Activated CD4-positive, CD25-positive, alpha-beta regulatory T cell treated with anti-CD3 and anti-CD28 coated beads, Interleukin-2, amount 50 U/mL, for 72 hours (primary cell): ENCODE data around the gene SERAC1.

Experiments
- DNase-seq: peaks from one replicate; pipeline ENCODE4 v3.0.0; 2021

The SERAC1 gene

DNA sequence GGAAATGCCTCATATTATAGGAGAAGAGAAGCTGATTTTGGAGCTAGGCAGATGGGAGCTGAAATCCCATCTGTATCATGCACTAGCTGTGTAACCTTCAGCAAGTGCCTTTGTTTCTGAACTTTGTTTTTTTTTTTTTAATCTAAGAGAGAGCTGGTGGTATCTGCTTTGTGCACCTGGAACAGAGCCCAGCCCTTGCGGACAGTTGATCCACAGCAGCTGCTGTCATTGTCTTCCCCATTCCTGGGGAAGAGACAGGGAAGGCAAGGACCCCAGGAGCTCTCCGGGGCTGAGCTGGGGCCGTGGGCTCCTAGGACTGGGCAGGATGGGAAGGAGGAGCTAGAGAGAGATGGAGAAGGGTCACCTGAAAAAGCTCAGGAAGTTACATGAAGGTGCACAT is 94.3 kb downstream of the SERAC1 start:
- no peak for DNase-seq

DNA sequence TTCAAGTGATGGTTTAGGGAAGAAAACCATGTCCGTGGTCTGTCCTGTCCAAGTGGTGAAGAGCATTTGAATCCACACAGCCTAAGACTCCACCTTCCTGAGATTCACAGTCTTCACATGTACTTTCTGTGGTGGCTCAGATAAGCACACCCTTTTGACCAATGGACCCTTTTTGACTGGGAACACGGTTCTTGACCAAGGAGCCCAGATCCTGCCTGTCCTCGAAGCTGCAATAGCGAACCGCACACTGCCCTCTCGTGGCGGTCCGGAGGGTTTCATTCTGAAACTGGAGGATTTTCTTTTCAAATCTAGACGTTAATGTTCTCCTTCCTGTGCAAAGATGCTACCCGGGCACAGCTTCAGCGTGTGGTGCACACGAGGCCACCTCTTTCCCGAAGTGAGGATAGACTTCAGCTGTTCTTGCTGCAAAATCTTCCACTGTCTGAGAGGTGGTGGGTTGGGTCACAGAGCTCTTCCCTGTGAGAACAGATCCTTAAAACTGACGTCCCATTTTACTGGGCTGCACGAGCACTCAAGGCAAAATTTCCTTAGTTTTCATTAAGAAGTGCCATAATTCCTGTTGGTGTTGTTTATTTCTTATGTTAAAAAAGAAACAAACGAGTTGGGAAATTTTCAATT is 95.9 kb downstream of the SERAC1 start:
- DNase-seq = peak; percentile 69

DNA sequence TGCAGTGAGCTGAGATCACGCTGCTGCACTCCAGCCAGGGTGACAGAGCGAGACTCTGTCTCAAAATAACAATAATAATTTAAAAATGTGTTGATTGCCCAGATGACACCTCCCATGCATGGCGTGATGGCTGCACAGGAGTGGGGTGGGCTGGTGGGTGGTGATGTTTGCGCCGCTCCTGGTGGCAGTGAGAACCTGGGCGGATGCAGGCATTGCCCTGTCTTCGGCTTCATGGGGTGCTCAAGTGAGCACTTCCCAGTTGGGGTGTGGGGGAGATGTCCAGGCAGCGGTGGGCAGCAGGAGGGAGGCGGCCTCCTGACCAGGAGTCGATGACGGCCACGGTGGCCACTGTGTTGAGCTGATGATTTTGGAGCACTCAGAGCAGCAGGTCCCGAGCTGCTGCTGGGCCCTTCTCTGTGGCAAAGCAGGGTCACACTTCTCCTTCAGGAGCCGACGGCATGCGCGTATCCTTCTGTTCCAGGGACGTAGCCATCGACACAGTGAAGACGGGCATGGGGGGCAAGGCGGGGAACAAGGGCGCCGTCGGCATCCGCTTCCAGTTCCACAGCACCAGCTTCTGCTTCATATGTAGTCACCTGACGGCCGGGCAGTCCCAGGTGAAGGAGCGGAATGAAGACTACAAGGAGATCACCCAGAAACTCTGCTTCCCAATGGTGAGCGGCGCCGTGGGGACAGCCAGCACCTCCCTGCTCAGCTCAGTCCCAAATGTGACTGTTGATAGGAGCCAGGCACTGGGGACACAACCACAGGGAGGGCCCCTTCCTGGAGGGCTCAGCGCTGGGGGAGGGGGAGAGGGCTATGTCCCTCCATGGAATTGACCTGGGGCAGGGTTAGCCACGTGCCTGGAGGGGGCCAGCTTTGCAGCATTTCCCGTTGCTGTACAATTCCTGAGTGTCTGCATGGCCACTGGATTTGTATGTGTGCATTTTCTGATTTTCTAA is 96.7 kb downstream of the SERAC1 start:
- no peak for DNase-seq

DNA sequence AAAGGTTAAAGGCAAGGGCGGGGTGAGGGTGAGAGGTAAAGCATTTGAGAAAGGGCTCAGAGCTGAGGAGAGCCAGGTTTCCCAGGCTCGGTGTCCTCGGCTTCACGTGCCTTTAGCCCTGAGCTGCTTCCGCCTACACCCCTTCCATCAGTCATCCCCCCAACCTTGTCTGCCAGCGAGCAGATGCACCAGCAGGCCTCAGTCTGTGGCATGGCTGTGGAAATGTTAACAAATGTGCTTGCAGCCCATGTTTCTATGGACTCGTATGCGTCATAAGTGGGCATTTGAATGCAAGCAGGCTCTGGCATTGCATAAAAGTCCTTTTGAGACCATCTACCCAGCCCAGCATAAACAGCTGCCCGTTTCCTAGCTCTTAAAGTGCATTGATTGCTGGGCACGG is 97.5 kb downstream of the SERAC1 start:
- no peak for DNase-seq

DNA sequence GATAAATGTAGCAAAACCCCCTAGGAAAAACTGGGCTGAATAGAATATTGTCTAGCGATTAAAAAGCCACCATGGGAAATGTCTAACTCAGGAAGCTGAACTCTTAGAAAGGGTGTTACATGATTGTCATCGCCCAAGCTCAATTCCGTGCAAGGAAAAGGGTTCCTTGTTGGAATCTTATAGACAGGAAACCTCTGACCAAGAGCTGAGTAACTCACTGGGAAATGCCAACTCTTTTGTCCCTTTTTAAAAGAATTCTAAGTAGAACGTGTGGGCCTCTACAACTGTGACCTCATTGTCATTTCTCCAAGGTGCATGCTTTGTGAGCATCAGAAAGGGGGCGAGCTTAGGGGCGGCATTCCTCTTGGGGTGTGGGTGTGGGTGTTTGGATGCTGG is 98.3 kb downstream of the SERAC1 start:
- DNase-seq = no peak

DNA sequence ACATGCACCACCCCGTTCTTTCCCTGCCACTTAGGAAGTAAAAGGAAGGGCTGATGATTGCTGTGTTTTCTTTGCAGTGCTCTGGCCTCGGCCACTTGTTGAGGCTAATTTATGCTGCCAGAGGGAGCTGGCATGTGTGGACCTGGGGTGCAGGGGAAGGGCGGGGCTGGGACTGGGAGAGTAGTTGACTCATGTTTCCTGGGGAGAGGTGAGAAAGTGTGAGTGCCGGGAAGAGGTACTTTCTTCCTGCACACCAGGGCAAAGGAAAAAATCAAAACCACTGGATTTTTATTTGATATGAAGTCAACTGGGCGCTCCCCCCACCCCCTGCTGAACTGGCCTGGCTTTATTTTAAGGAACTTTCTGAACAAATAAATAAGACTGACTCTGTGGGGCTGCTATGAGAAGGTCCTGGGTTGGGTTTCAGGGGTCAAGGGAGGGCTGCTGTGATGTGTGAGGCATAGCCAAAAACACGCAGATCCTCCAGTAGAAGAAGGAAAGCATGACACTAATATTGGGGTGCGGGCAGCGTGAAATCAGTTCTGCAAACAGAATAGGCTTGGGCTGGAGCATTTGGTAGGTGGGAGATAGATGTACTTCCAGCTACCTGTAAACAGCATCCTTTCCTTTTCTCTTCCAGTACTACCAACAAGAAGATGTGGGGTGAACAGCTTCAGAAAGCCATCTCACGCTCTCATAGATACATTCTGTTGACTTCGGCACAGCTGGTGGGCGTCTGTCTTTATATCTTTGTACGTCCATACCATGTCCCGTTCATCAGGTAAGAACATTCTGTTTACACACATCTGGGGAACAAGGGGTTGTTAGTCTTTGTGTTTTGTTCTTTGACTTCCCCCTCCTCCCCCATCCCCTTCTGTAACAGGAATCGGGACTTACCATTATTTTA is 98.9 kb downstream of the SERAC1 start:
- no peak for DNase-seq

DNA sequence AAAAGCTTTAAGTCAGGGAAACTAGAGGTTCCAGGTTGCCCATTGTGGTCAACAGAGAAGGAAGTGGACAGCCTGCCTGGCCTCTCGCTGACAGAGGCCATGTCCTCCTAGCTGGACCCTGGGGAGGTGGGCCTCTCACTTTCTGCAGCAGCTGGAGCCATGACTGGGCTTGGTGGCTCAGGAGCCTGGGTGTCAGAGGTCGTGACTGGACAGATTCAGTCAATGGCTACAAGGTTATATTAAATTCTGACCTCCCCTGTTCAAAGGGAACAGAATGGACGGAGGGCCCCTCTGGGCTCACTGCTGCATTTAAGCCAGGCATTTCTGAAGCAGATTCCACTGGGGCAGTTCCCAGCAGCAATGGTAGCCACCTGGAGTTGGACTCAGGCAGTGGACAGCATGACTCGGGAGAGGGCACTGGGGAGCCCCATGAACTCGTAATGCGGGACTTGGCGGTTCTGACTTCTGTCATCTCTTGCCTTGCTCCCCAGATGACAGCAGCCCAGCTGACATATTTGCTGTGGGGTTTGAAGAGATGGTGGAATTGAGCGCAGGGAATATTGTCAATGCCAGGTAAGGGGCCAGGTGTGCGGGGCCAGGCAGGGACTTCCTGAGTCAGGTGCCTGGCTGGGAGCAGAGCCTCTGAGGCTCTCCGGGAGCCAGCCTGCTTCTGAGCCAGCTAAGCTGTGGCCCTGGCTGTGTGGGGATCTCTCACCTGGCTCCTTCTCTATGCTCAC is 99.7 kb downstream of the SERAC1 start:
- no peak for DNase-seq

DNA sequence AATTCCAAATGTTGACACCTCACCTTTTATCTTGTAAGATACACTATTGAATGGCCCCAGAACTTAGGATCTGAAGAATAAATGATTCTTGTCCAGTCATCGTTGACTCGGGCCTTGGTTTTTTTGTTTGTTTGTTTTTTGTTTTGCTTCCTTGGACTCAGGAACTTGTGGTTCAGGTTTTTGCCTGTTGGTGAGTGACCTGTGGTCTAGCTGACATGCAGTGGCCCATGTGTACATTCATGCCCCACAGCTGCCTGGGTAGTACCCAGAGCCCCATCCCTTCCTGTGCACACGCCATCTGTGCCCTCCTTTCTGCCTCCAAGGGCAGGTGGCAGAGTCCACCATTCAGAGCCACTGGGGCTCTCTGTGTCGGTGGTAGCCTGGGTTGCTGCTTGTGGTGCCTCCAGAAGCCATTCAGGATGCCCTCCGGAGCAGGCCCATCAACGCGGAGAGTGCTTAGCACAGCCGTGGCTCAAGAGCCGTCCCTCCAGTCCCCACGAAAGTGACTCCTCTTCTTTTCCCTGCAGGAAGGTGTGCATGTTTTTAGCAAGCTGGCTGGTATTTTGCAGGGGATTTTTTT is 100.5 kb downstream of the SERAC1 start:
- DNase-seq = no peak

DNA sequence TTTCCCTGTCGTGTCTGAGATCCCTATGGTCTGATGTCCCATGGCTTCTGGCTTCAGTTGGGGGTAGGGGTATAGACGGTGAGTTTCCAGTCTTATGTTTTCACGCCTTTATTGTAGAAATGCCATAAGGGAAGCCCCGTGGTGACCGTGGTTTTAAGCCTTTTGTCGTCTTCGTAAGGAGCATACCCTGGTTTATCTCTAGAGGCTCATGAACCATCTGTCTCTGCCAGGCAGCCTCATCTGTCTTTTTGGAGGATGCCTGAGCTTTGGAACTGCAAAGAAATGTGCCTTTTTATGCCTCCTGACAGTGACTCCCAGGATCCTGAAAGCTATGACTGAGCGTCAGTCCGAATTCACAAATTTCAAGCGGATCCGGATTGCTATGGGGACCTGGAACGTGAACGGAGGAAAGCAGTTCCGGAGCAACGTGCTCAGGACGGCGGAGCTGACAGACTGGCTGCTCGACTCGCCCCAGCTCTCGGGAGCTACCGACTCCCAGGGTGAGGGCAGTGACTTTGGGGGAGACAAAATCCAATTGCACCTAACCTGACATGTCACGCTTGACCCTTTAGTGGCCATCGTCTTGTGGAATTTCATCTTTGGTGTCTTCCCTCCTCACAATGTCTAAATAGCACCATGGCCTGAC is 101.8 kb downstream of the SERAC1 start:
- no peak for DNase-seq

DNA sequence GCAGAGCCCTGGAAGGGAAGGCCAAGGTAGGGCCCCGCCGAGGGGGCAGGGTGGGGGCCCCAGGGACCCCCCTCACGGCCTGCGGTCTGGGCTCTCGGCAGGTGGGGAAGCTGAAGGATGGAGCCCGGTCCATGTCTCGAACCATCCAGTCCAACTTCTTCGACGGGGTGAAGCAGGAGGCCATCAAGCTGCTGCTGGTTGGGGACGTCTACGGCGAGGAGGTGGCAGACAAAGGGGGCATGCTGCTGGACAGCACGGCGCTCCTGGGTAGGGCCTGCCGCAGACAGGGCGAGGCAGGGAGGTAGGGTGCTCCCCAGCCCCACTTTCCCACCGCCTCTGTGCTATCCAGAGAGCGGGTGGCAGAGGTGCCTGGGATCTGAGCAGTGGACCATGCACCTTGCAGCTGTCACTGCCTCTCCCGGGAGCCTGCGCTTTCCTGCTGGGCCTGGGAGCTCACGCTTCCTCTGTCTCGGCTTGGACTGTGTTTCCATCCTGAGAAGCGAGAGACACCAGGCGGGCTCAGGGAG is 103.3 kb downstream of the SERAC1 start:
- no peak for DNase-seq

DNA sequence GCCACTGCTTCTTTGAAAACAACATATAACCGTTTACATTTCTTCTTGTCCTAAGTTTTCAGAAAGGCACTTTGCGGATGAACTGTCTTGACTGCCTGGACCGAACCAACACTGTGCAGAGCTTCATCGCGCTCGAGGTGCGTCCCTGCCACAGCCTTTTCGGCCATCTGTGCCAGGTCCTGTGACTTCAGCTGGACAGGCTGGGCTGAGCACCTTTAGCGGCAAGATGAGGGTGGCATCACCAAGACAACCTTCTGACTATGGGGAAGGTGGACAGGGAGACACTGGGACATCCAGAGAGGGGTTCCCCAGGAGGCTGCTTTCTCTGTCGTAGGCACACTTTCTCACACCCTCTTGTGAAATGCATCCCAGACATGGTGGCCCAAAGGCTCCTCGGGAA is 104.3 kb downstream of the SERAC1 start:
- DNase-seq = no peak

DNA sequence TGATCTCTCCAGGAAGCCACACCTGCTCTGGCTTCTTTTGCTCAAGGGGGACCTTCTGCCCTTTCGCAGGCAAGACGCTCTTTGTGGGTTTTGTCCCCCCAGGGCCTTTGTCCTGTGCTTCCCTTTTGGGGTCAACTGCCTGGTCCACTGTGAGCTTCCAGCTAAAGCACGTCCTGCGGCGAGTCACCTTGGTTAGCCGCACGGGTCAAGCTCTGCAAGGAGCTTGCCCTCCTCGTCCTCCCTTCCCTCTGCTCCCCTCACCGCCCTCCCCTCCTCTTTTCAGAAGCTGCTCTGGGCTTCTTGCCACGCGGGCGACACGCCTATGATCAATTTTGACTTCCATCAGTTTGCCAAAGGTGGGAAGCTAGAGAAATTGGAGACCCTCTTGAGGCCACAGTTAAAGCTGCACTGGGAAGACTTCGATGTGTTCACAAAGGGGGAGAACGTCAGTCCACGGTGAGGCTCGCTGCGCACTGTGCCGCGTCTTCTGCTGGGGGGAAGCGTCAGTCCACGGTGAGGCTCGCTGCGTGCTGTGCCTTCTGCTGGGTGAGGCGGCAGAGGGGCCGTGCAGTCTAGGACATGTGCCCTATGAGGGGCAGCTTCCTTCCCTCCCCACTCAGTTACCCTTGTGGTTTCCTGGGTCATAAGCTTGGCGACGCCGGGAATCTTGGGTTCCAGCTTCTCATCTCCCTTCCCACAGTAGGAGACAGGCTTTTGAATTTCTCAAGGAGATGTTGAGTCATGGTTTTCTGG is 106.2 kb downstream of the SERAC1 start:
- no peak for DNase-seq

DNA sequence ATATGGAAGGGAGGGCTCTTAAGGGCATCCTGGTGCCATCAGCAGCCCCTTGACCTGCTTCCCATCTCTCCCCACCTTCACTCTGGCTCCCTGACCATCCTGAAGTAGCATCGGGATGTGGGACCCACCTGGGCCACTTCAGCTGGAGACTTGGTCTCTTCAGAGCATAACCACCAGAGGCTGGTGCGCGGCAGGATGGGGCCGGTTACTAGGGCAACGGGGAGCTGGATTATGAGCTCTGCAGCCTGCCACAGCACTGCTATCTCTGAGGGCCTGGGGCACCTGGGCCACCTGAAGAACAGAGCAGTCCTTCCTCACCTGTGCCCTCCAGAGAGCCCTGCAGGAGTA is 106.7 kb downstream of the SERAC1 start:
- no peak for DNase-seq

DNA sequence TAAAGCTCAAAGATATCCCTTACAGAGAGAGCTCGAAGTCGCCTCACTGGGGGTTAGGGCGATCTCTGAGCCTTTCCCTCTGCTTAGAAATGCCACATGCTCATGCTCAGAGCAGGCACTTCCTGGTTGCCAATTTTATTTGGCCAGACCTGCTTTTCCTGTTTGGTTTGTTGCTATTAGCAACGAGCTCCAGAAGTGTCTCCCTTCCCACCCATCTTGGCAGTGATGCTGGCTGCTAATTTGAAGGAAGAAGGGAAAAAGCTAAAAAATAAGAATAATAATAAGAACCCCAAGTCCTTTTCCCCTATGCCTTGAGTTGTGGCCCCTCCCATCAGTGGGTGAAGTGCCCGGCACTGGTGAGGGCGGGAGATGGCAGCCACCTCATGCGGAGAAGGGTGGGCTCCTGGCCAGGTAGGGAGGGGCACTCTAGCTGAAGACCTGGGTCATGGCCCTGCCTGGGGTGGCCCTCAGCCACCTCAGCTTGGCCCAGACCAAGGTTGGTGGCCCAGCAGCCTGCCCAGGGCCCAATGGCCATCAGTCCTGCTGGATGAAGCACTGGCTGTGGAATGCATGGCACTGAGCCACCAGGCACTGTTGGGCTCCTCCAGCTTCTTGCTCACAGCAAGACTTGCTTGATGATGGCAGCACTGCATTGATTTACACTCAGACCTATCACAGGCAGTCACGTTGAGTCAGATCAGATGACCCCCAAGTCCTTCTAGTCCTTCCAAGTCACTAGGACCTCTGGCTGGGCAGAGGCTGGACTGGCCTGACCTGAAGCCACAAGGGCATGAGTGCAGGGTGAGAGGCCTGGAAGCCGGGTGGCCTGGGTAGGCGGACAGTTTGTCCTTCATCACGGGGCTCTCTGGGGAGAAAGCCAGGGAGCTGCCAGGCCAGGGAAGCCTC is 107.4 kb downstream of the SERAC1 start:
- DNase-seq = no peak
